DMS53 treated with DMSO at 0.1 percent for 48 hours (cell line): Measurements from ENCODE around the gene STARD10.

Experiments used
- DNase-seq: peaks from one replicate; lab custom pipeline; 2025; ENCODE audit not compliant: unreplicated experiment; lab: John Stamatoyannopoulos, UW

STARD10 gene

GRCh38 chr11:72732329-72732728, 61.5 kb downstream of the STARD10 start:
- DNase-seq: no peak

GRCh38 chr11:72730737-72731136, 63.1 kb downstream of the STARD10 start:
- no peak for DNase-seq

- DNase-seq: no peak
Observed at GRCh38 chr11:72730243-72730642, 63.6 kb downstream of the STARD10 start.

GRCh38 chr11:72727521-72727920, 66.3 kb downstream of the STARD10 start:
- no peak for DNase-seq

GRCh38 chr11:72726266-72727220, 67.3 kb downstream of the STARD10 start:
- no peak for DNase-seq

- DNase-seq: no peak
Observed at GRCh38 chr11:72725724-72726028, 68.2 kb downstream of the STARD10 start.

- DNase-seq: peak; percentile 94
Observed at GRCh38 chr11:72724851-72725723, 68.8 kb downstream of the STARD10 start.

GRCh38 chr11:72724021-72724551, 69.8 kb downstream of the STARD10 start:
- no peak for DNase-seq

- no peak for DNase-seq
Observed at GRCh38 chr11:72723508-72723907, 70.3 kb downstream of the STARD10 start.

GRCh38 chr11:72722050-72722748, 71.6 kb downstream of the STARD10 start:
- peak; percentile 100 for DNase-seq

GRCh38 chr11:72721689-72722049, 72.2 kb downstream of the STARD10 start:
- DNase-seq: no peak

GRCh38 chr11:72721276-72721675, 72.6 kb downstream of the STARD10 start:
- no peak for DNase-seq

GRCh38 chr11:72720784-72721183, 73.1 kb downstream of the STARD10 start:
- DNase-seq: no peak

GRCh38 chr11:72720047-72720446, 73.8 kb downstream of the STARD10 start:
- DNase-seq: no peak

GRCh38 chr11:72719551-72719950, 74.3 kb downstream of the STARD10 start:
- DNase-seq: no peak

GRCh38 chr11:72719144-72719543, 74.7 kb downstream of the STARD10 start:
- no peak for DNase-seq

GRCh38 chr11:72718101-72718501, 75.7 kb downstream of the STARD10 start:
- no peak for DNase-seq

GRCh38 chr11:72716788-72717435, 76.9 kb downstream of the STARD10 start:
- DNase-seq: no peak

GRCh38 chr11:72716290-72716689, 77.6 kb downstream of the STARD10 start:
- no peak for DNase-seq

GRCh38 chr11:72712841-72713240, 81.0 kb downstream of the STARD10 start:
- no peak for DNase-seq
